HG03280 (cell line): ENCODE measurements around the gene OR6C70.

Experiments used
- ATAC-seq: cut with Tn5 transposase; IDR thresholded peaks from one replicate; pipeline ENCODE4 v1.9.1; 2021; ENCODE audit warnings: mild to moderate bottlenecking, moderate library complexity; ENCODE audit not compliant: unreplicated experiment

The OR6C70 gene

DNA sequence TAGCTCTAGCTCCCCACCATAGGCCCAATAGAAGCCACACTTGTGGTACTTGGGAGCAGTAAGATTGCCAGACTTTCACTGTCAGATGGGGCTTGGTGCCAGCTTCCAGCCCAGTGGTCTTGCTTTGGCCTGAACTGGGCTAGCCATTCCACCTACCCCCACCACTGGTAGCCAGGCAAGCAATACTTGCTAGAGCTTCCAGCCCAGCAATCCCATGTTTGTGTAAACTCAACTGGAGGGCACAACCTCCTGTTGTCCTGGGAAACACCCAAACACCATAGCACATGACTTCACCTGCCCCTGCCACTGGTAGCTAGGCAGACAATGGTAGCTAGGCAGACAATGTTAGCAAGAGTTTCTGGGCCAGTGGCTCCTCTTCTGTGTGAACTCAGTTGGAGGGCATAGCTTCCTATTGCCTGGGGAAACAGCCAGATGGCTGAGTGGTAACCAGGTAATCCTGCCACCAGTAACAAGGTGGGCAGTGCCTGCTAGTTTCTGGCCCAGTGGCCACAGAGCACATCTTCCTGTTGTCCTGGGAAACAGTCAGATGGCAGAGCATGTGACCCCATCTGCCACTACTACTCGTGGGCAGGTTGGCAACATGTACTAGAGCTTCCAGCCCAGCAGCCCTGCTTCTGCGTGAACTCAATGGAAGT, 49.5 kb downstream of the OR6C70 start:
- ATAC-seq: no peak
